Left forelimb (tissue), 1 donor: ENCODE results near the gene RARA.
"Not testable (repeated sequence)": the region's sequence is repeated elsewhere in the genome, so short reads cannot be mapped to it uniquely, and the experiment has no call there.

Source experiments
- DNase-seq: peaks from one replicate; pipeline ENCODE4 v3.0.0-alpha.2; 2018; ENCODE audit warnings: low spot score

Gene RARA

DNA sequence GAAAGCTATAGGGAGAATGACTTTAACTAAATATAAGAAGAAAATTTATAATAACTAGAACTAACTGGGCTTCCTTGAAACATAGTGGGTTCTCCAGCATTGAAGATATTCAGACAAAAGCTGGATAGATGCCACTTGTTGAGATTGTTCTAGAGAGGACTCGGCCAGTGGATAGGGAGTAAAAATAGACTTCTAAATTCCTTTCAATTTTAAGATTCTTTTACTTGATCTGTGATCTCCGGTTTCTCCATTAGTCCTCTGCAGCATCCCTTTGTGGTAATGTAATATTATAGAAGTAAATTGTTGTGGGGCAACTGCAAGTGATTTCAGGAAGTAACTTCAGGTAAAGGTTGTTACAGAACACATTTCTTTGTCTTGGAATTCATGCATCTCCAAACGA is 10.3 kb upstream of the RARA start:
- no peak for DNase-seq

GRCh38 chr17:40299159-40299757 is 9.7 kb upstream of the RARA start:
- not testable (repeated sequence) for DNase-seq

- no peak for DNase-seq
Observed at GRCh38 chr17:40301315-40301714, 7.7 kb upstream of the RARA start.

- peak; percentile 70 for DNase-seq
Observed at GRCh38 chr17:40303009-40303657, 5.8 kb upstream of the RARA start.

- peak; percentile 79 for DNase-seq
Observed at GRCh38 chr17:40303708-40304551, 5.0 kb upstream of the RARA start.

DNA sequence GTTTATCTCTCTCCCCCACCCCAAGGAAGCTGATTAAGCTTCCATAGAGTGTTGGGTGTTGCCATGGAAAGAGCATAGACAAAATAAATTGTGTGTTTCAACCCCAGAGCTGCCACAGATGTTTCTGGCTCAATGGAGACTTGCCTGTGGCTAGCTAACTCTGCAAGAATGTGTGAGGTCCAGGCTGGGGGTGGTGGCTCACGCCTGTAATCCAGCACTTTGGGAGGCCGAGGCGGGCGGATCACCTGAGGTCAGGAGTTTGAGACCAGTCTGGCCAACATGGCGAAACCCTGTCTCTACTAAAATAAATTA is 4.5 kb upstream of the RARA start:
- DNase-seq = not testable (repeated sequence)

DNA sequence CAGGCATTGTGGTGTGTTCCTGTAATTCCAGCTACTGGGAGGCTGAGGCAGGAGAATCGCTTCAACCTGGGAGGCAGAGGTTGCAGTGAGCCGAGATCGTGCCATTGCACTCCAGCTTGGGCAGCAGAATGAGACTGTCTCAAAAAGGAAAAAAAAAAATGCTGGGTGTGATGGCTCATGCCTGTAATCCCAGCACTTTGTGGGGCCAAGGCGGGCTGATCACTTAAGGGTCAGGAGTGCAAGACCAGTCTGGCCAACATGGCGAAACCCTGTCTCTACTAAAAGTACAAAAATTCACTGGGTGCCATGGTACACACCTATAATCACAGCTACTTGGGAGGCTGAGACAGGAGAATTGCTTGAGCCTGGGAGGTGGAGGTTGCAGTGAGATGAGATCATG is 4.1 kb upstream of the RARA start:
- not testable (repeated sequence) for DNase-seq

GRCh38 chr17:40306395-40306794 is 2.6 kb upstream of the RARA start:
- DNase-seq = no peak

DNA sequence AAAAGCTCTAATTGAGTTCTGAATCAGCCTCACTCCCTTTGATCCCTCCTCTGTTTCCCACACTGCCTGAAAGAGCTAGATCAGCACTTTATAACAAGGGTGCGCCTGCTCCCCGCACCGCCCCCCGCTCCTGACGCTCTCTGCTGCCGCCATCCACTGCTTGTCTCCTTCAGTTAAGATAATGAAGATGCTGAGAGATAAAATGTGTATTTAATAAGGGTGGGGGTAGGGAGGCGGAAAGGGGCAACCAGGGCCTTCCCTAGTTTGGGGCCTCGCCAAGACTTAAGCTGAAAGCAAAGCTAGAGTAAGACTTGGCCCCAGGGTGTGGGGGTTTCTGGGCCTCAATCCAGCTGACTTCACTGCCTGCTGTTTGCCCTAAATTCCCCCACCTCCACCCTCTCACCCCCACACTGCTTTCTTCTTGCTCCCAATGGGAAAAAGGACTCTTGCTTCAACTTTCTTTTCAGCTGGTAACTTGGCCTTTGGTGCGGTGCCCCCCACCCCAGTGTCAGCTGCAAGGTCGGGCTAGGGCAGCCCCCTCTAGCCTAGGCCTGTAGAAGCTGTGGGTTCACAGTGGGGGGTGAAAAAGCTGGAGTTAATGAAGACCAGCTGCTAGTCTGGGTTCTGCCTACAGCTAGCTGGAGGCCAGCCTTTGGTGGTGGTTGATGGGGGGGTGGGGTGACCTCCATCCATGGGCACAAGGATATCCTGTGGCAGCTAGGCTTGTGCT is 1.8 kb upstream of the RARA start:
- DNase-seq = peak; percentile 72

GRCh38 chr17:40307740-40308239 is 1.2 kb upstream of the RARA start:
- no peak for DNase-seq

GRCh38 chr17:40309949-40310510 is 1.1 kb downstream of the RARA start:
- DNase-seq = no peak

DNA sequence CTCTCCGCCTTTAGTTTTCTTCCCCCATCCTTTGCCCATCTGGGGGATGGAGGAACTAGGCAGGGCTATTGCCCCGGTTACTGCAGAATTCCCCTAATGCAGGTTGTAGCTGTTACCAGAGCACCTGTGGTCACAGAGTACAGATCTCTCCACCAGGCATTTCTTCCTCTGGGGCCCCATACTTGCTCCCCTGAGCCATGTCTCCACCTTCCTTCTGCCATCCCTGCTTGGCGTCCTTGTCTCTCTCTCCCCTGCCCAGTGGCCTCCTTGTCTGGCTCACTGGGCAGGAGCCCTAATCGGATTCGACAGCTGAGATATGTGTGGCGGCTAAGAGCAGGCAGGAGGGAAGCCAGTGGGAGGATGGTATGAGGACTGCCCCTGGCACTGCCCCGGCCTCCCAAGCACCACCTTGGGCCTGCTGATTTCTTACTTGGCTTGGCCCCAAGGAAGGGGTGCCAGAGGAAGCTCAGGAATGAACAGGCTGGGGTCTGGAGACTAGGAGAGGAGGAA is 2.0 kb downstream of the RARA start:
- DNase-seq = no peak

- peak; percentile 65 for DNase-seq
Observed at GRCh38 chr17:40311575-40311974, 2.6 kb downstream of the RARA start.

- DNase-seq = peak; percentile 71
Observed at GRCh38 chr17:40312131-40312731, 3.3 kb downstream of the RARA start.

GRCh38 chr17:40312893-40313667 is 4.1 kb downstream of the RARA start:
- no peak for DNase-seq

- peak; percentile 70 for DNase-seq
Observed at GRCh38 chr17:40313668-40314583, 4.9 kb downstream of the RARA start.

GRCh38 chr17:40314584-40314956 is 5.6 kb downstream of the RARA start:
- DNase-seq = peak; percentile 76

DNA sequence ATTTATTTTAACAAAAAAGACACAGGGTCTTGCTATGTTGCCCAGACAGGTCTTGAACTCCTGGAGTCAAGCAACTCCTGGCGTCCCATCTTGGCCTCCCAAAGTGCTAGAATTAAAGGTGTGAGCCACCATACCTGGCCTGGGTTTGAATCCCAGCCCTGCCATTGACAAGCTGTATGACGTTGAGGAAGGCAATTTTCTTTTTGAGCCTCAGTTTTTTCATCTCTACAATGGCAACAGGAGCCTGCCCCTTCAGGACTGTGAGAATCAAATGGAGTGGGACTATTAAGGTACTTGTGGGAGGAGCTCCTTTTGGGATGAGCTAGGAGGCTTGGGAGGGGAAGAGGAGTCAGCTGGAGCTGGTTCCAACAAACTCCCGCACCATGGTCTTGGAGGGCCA is 6.2 kb downstream of the RARA start:
- DNase-seq = no peak
